ENCODE measurements around the gene CAST.

DNA sequence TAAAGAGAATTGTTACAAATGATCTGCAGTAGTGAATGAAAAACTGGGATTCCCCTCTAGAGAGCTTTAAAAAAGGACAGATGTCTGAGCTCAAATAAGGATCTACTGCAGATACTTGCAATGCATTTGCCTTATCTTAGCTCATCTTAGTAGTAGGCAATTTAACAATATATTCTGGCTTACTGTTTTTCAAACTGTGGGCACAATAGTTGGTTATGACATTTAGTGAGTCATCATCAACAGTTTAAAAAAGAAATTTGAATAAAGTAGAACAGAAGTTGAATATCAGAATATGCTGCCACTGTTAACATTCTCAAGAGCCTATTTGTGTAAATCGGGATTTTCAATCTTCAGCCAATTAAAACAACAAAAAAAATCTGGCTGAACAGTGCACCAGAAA is 6.7 kb upstream of the CAST start:
- no peak for TF ChIP-seq POLR2A (IDR thresholded peaks at IDR 0.05)
- TF ChIP-seq, protein P1, sequence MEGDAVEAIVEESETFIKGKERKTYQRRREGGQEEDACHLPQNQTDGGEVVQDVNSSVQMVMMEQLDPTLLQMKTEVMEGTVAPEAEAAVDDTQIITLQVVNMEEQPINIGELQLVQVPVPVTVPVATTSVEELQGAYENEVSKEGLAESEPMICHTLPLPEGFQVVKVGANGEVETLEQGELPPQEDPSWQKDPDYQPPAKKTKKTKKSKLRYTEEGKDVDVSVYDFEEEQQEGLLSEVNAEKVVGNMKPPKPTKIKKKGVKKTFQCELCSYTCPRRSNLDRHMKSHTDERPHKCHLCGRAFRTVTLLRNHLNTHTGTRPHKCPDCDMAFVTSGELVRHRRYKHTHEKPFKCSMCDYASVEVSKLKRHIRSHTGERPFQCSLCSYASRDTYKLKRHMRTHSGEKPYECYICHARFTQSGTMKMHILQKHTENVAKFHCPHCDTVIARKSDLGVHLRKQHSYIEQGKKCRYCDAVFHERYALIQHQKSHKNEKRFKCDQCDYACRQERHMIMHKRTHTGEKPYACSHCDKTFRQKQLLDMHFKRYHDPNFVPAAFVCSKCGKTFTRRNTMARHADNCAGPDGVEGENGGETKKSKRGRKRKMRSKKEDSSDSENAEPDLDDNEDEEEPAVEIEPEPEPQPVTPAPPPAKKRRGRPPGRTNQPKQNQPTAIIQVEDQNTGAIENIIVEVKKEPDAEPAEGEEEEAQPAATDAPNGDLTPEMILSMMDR (IDR thresholded peaks at IDR 0.05) = no peak
